ENCODE results near the gene ROBO3.
A peak's percentile ranks its signal among the peaks of the same experiment; 100 is the strongest.

Gene ROBO3

DNA sequence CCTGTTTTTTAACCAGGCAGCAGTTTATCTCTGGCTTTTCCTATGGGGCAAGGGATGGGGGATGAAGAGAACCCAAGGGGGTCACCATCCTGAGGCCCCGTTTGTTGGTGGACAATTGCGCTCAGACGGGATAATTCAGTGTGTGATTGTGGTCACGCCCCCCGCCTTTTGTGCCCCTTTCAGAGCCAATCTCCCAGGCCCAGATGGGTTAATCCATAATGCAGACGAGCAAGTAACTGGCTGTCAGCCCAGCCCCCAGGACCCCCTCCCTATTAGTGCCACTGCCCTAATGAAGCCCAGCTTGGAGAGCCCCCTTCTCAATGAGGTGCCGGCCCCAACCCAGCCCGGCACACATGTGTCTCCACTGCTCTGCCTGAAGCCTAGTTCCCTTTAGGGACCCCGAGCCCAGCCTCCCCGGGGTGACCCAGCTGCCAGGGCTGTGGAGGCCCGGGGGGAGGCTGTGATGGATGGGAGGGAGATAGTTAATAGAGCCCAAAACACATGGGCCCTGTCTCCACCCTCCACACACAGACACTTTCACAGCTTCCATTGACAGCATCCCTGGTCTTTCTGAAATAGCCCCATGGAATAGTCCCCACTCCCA is 19.1 kb upstream of the ROBO3 start:
- DNase-seq (ENCODE audit: low read depth), result no peak

GRCh38 chr11:124859171-124859570 is 6.1 kb upstream of the ROBO3 start:
- DNase-seq (ENCODE audit: low read depth), result no peak

DNA sequence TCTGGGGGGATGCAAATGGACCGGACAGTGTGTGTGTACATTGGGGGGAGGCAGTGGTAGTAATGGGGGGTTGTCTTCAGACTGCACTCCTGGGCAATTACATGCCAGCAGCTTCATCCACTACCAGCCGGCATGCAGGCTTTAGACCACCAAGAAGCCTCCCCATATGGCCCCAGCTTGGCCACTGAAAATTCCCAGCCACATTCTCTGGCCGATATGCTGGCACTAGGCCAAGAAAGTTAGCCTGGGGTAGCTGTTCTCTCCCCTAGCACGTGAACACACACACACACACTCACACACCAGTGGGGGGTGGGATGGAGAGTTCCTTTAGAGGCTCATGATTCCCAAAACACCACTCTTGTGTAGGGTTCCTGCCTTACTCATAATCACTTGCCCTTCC is 3.6 kb upstream of the ROBO3 start:
- no peak for DNase-seq (ENCODE audit: low read depth)

DNA sequence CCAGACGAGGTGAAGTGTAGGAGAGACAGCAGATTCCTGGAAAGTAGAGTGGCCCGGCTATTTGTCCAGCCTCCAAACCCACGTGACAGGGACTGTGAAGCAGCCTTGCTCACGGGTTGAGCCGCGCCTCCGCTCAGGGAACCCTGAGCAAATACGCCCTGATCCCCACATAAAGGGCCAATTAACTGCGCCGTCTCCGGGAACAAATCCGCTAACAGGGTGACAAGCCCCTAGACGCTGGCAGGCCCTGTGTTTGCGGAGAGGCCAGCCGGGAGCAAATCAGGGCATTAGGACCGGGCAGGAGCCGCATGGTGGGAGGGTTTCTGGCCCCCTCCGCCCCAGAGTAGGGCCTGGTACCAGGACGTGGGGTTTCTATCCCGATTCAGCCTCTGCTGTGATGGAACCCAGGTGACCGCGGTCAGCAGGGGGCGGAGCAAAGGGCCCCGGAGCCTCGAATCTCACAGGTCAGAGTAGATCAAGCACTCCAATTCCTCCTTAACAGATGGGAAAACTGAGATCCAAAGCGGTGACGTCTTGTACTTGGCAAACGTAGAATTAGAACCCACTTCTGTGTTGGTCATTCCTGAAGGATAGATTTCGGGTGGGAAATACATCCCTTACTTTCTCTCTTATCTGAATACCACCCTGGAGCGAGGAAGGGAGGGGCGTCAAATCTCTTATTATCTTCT is 2.0 kb upstream of the ROBO3 start:
- peak; percentile 51 for DNase-seq (ENCODE audit: low read depth)

GRCh38 chr11:124863826-124864165 is 1.4 kb upstream of the ROBO3 start:
- DNase-seq (ENCODE audit: low read depth), result no peak

DNA sequence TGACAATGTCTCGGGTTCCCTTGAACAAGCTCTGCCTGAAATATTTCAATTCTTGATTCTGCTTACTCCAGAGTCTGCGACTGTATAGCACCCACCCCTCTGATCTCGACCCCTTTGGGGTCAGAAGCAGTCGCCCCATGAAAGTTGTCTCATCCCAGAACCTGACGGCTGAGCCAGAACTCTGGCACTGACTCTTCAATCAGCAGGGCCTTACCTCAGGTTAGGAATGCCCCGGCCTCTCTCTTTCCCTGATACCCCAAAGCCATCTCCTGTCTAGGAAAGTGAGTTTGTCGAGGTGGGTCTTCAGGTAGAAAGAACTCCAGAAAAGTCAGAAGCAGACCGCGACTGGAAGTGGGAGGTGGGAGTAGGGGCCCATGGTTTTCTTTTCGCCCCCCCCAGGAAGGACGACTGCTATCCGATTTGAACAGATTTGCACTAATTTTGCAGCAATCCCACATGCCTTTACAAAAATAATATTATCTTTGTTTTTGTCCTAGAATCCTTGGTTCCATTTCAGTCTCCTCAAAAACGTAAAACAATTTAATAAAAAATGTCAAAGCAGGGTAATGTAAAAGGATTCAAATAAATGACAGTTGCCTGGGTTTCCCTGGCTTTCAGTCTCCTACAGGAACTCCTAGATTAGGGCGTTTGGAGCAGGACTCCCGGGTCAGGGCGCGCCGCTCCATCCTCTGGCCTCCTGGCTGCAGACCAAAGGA is 898 bp upstream of the ROBO3 start:
- no peak for DNase-seq (ENCODE audit: low read depth)

DNA sequence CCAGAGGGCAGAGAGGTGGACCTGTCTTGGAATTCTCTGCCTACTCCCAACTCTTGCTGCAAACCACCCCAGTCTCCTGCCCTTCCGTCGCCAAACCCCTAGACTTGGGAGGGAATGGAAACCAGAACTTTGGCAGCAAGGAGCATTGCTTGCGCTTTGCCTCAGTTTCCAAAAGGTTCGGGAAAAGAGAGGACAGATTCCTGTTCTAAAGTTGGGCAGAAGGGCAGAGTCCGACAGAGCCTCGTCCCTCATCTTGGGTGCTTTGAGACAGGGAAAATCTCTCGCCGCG is 396 bp upstream of the ROBO3 start:
- DNase-seq (ENCODE audit: low read depth), result no peak

DNA sequence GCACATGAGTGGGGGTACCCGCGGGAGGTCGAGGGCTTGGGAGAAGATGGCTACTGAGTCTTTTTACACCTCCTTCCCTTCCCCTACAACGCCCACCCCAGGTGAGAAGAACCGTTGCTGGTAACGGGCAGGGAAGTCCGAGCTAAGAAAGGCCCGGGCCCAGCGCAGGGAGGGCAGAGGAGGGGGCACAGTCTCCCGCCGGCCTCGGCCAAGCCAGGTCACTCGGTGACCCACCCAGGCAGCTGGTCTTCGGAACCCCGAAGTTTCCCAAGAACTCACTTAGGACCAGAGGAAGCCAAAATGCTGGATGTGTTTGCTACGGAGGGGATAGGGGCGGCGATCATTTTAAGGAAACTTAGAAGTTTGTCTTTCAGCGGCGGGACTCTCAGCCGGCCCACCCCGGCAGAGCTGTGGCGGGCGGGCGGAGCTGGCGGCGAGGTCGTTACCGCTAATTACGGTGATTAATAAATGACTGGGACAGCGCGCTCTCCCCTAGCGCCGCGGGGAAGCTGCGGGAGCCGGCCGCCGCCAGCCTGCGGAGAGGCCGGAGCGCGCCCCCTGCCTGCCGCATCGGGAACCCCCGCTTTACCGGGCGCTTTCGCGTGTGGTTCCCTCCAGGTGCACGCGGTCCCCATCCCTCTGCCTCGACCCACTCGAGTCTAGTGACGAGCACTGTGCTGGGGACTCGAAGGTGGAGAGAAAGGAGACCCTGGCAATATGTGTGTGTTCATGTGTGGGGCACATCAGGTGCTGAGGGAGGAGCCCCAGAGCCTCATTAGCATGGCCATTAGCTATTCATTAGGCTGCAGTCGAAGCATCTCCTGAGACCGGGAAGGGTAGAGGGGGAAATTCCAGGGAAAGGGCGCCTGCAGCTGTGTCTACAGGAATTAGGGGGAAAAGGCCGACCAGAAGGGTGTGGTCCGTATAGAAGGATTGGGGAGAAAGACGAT is 945 bp downstream of the ROBO3 start:
- peak; percentile 32 for DNase-seq (ENCODE audit: low read depth)

DNA sequence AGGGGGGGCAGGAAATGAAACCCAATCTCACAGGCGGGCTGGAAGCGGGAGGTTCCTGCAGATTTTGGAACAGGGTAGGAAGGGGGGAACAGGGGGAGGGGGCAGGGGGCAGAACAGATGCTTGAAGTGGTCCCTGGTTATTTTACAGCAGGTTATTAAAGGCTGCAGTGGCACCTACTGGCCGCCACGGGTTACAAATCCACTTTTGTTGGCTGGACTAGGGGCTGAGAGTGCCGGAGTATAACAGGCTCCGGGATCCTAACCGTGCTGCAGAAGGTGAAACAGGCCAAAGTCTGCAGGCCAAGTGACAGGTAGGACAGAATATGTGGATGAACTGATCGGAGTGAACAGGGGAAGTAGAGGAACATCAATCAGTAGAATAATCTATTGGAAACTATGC is 2.5 kb downstream of the ROBO3 start:
- DNase-seq (ENCODE audit: low read depth), result peak; percentile 40

DNA sequence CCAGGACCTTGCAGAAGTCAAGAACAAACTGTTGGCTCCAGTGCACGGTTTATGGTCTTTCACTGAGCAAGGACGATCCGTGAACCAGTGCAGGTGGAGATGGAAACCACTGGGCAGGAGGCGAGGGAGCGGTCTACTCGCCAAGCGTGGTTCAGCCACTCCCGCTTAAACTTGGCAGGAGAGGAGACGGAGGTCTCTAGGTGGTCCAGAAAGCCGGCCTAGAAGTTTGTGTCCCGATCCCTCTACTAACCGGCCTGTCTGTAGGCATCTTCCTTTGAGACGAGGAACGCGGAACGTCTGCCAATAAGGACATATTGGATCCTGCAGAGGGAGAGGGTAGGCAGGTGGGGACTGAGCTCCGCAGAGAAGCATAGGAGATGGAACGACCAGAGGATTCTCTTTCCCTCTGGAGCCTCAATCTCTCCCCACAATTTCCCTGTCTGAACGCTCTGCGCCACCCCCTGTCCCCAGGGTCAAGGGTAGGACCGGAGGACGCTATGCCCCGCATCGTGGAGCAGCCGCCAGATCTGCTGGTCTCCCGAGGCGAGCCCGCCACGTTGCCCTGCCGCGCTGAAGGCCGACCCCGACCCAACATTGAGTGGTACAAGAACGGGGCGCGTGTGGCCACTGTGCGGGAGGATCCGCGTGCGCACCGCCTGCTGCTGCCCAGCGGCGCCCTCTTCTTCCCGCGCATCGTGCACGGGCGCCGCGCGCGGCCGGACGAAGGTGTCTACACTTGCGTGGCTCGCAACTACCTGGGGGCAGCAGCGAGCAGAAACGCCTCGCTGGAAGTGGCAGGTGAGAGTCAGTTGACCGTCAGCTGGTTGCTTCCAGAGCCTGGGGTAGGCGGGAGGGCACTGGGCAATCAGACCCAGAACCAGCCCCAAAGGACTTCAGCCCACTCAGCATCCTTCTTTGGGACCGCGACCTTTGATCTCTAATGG is 3.4 kb downstream of the ROBO3 start:
- DNase-seq (ENCODE audit: low read depth), result no peak

- DNase-seq (ENCODE audit: low read depth), result no peak
Measured at GRCh38 chr11:124869331-124869730, 4.1 kb downstream of the ROBO3 start.

DNA sequence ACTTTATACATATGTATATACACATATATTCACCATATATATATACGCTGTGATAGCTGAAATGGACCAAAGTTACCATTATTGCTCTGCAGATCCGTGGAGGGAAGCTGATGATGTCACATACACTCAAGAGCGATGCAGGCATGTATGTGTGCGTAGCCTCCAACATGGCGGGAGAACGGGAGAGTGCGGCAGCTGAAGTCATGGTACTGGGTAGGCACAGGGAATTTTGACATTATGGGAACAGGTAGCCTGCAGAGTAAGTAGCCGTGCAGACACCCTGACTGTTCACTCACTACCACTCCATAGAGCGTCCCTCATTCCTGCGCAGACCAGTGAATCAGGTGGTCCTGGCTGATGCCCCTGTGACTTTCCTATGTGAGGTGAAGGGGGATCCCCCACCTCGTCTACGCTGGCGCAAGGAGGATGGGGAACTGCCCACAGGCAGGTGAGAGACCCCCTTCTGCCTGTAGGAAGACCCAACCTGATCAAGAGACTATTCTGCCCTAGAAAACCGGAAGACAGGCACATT is 4.7 kb downstream of the ROBO3 start:
- DNase-seq (ENCODE audit: low read depth), result no peak

GRCh38 chr11:124870430-124870829 is 5.2 kb downstream of the ROBO3 start:
- DNase-seq (ENCODE audit: low read depth), result no peak

GRCh38 chr11:124872280-124872679 is 7.0 kb downstream of the ROBO3 start:
- DNase-seq (ENCODE audit: low read depth), result no peak

DNA sequence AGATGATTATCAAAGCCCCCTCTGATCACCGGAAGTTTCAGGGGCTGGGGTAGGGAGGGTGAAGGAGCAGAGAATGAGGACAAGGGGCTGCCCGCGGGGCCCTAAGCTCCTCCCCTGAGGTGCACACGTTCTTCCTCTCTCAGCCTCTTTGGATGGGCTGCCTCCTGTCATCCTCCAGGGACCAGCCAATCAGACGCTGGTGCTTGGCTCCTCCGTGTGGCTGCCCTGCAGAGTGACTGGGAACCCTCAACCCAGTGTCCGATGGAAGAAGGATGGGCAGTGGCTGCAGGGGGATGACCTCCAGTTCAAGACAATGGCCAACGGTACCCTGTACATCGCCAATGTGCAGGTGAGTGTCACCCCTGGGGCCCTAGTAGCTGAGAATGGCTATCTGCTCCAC is 7.5 kb downstream of the ROBO3 start:
- no peak for DNase-seq (ENCODE audit: low read depth)

GRCh38 chr11:124873951-124874350 is 8.7 kb downstream of the ROBO3 start:
- DNase-seq (ENCODE audit: low read depth), result no peak

DNA sequence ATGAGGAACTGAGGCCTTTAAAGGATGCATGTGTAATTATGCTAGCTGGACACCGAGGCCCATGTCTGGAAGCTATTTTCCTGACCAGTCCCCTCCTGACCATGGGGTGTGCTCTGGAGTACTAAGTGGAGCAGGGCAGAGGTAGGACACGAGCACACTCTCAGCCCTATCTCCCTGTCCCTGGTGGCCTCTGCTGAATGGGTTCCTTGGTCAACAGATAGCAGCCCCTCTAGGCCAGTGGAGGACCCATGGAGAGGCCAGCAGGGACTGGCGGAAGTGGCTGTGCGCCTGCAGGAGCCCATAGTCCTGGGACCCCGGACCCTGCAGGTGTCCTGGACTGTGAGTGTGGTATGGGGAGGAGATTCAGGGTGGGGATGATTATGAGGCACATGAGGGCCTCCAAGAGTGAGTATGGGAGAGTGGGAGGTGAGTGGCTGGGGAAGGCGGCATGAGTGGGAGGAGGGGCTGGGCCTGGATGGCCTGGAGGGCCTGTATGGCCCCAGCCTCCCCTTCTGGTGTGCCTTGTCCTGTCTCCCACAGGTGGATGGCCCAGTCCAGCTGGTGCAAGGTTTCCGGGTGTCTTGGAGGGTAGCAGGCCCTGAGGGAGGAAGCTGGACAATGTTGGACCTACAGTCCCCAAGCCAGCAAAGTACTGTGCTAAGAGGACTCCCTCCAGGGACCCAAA is 9.5 kb downstream of the ROBO3 start:
- DNase-seq (ENCODE audit: low read depth), result no peak

GRCh38 chr11:124875401-124875800 is 10.2 kb downstream of the ROBO3 start:
- no peak for DNase-seq (ENCODE audit: low read depth)

DNA sequence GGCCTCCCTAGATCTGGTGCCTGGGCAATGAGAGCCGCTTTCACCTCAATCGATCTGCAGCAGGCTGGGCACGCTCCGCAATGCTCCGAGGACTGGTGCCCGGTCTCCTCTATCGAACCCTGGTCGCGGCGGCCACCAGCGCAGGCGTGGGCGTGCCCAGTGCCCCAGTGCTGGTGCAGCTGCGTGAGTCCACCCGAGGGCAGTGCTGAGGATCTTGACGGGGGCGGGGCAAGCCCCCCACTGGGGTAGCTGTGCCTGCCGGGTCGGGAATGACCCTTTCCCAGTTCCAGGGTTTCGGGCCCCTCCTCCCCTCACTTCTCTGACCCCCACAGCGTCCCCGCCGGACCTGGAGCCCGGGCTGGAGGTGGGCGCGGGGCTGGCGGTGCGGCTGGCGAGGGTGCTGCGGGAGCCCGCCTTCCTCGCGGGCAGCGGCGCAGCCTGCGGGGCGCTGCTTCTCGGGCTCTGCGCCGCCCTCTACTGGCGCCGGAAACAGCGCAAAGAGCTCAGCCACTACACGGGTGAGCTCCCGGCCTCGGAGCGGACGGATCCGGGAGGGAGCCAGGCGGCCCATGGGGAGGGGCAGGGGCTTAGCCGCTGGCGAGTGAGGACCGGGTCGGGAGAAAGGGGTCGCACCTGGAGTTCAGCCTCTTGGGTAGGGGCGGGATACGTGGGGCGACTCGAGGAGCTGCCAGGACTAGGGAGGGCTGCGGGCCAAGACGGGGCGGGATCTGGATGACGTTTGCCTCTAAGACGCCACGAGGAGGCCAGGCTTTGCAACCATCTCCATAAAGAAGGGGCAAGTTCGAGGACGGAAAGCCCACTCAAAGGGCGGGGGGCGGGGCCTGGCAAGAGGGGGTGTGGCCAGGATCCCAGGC is 10.9 kb downstream of the ROBO3 start:
- DNase-seq (ENCODE audit: low read depth), result peak; percentile 95
